OCI-LY7 (cell line): ENCODE results near the gene RNF212B. TPM values are rescaled to one million over a fixed set of nuclear protein-coding genes. Genes with fewer than 3 reads are reported as not detected.
"Not testable (repeated sequence)": the region's sequence is repeated elsewhere in the genome, so short reads cannot be mapped to it uniquely, and the experiment has no call there.

Experiments
- BruUV-seq: library from RNA; stranded (reverse); fragments of 400-500 nt; replicated peaks from 2 replicates; lab custom pipeline; 2021; lab: Mats Ljungman, UMichigan
- CTCF ChIA-PET: fragments of 300-600 bp; sonication (Branson Sonifier 250); formaldehyde crosslinking; loops from one replicate; lab custom pipeline; 2022; ENCODE audit warnings: antibody characterized with exemption; ENCODE audit not compliant: unreplicated experiment; lab: Charles Lee
- POLR2A ChIA-PET: fragments of 300-600 bp; sonication (Branson Sonifier 250); formaldehyde crosslinking; loops from one replicate; lab custom pipeline; 2022; ENCODE audit warnings: antibody characterized with exemption; lab: Charles Lee
- DNase-seq: peaks from one replicate; pipeline ENCODE4 v3.0.0-alpha.2; 2015; ENCODE audit warnings: low spot score
- H2AFZ ChIP-seq: fragments of 200-600 bp; sonication (generic), shearing (Covaris generic); 2 replicates; pipeline ENCODE4 v1.6.1; 2014; ENCODE audit warnings: mild to moderate bottlenecking, antibody characterized with exemption, low read length, moderate library complexity
- H3K27ac ChIP-seq: fragments of 200-600 bp; sonication (generic); 2 replicates; pipeline ENCODE4 v1.5.1; 2014; ENCODE audit warnings: mixed run types, low read depth, mild to moderate bottlenecking, moderate library complexity, low read length, inconsistent platforms; ENCODE audit not compliant: poor library complexity, severe bottlenecking
- H3K36me3 ChIP-seq: fragments of 200-600 bp; sonication (generic); 2 replicates; pipeline ENCODE4 v1.6.1; 2014; ENCODE audit warnings: mild to moderate bottlenecking, antibody characterized with exemption, low read length, moderate library complexity, mixed read lengths; ENCODE audit not compliant: insufficient read depth
- H3K4me1 ChIP-seq: fragments of 200-600 bp; sonication (generic); 2 replicates; pipeline ENCODE4 v1.5.1; 2014; ENCODE audit warnings: mild to moderate bottlenecking, low read length; ENCODE audit not compliant: insufficient read depth, poor library complexity, severe bottlenecking
- H3K4me2 ChIP-seq: fragments of 200-600 bp; sonication (generic); 2 replicates; pipeline ENCODE4 v1.6.1; 2014; ENCODE audit warnings: mild to moderate bottlenecking, low read length
- H3K4me3 ChIP-seq: fragments of 200-600 bp; sonication (generic); 2 replicates; pipeline ENCODE4 v1.5.1; 2014; ENCODE audit warnings: mild to moderate bottlenecking, low read depth, low read length; ENCODE audit not compliant: poor library complexity, severe bottlenecking
- H3K79me2 ChIP-seq: fragments of 200-600 bp; sonication (generic); 2 replicates; pipeline ENCODE4 v1.6.1; 2016; ENCODE audit warnings: low read depth, mild to moderate bottlenecking, low read length, moderate library complexity, mixed read lengths; ENCODE audit not compliant: insufficient read depth
- H3K9me2 ChIP-seq: fragments of 200-600 bp; sonication (generic); 2 replicates; pipeline ENCODE4 v1.6.1; 2016; ENCODE audit warnings: mild to moderate bottlenecking, low read length, mixed read lengths; ENCODE audit not compliant: insufficient read depth
- H3K9me3 ChIP-seq: fragments of 200-600 bp; sonication (generic); 2 replicates; pipeline ENCODE4 v1.6.1; 2014; ENCODE audit warnings: mild to moderate bottlenecking, mixed run types, low read length, mixed read lengths
- H4K20me1 ChIP-seq: fragments of 200-600 bp; sonication (generic); 2 replicates; pipeline ENCODE4 v1.6.1; 2014; ENCODE audit warnings: mild to moderate bottlenecking, antibody characterized with exemption, low read length, moderate library complexity, mixed read lengths; ENCODE audit not compliant: insufficient read depth
- CTCF ChIP-seq: fragments of 200-600 bp; sonication (generic); conservative IDR thresholded peaks from 2 replicates; pipeline ENCODE4 v1.5.1; 2014; ENCODE audit warnings: mild to moderate bottlenecking, antibody characterized with exemption, low read length, moderate library complexity, mixed read lengths
- EZH2phosphoT487 ChIP-seq: fragments of 200-600 bp; sonication (generic); IDR thresholded peaks from 2 replicates; pipeline ENCODE4 v1.6.1; 2018; ENCODE audit warnings: low read depth, borderline replicate concordance, mild to moderate bottlenecking, mixed run types, antibody characterized with exemption, low read length, moderate library complexity, mixed read lengths
- intact Hi-C: fragments of 100-400 bp; cut with micrococcal nuclease; formaldehyde crosslinking; loops from one replicate; pipeline ENCODE4 v1.10.0; 2022; ENCODE audit not compliant: unreplicated experiment
- total RNA-seq, 2 experiments: library from RNA; depleted of rRNA in 1 of 2; stranded (reverse); fragments of >200 nt in 1 of 2; shearing (Covaris generic) in 1 of 2; gene quantifications; 2 replicates each; pipeline ENCODE4 v1.2.3, GENCODE V29; 2014 to 2022

RNF212B gene
- total RNA-seq, 2 experiments from 2014 or later: not detected

GRCh38 chr14:23252420-23253333, 14.9 kb downstream of the RNF212B start:
- no peak for TF ChIP-seq CTCF
- TF ChIP-seq EZH2phosphoT487: no peak
- Histone ChIP-seq H3K4me1 (no peaks in the 10 kb centered on the region), H3K36me3 (no peaks in the 10 kb centered on the region), H3K4me3 (no peak overlapping the region), H3K9me3 (no peaks in the 10 kb centered on the region), H3K79me2 (no peaks in the 10 kb centered on the region), H3K9me2 (no peaks in the 10 kb centered on the region), H3K4me2 (no peak overlapping the region), H4K20me1 (no peaks in the 10 kb centered on the region), H3K27ac (no peak overlapping the region), H2AFZ (no peak overlapping the region)
- intact Hi-C loops: no loop called here
- no peak for DNase-seq
- ChIA-PET POLR2A (no interaction called here), CTCF (no interaction called here)
- BruUV-seq: no TSS peak

- BruUV-seq: no TSS peak
- no peak overlapping the region for H3K4me2 ChIP-seq
- no peak overlapping the region for H3K4me3 ChIP-seq
- H3K4me1 ChIP-seq: no peaks in the 10 kb centered on the region
- intact Hi-C loops: no loop called here
- POLR2A ChIA-PET: interaction anchor here (0.7 to 1.2 kb wide), 3 partner anchors 9 to 138 kb away, joined by 3 to 7 read pairs (median 4); no protein-coding TSS in a partner anchor
- no peaks in the 10 kb centered on the region for H3K36me3 ChIP-seq
- H4K20me1 ChIP-seq: no peaks in the 10 kb centered on the region
- no peak for DNase-seq
- no peaks in the 10 kb centered on the region for H3K9me2 ChIP-seq
- H3K27ac ChIP-seq: no peak overlapping the region
- H3K79me2 ChIP-seq: no peaks in the 10 kb centered on the region
- no peaks in the 10 kb centered on the region for H3K9me3 ChIP-seq
- TF ChIP-seq EZH2phosphoT487: no peak
- no peak for TF ChIP-seq CTCF
- no peak overlapping the region for H2AFZ ChIP-seq
- CTCF ChIA-PET: no interaction called here
These were observed 20.5 kb downstream of the RNF212B start for GRCh38 chr14:23258256-23258655.

GRCh38 chr14:23259426-23259825, 21.7 kb downstream of the RNF212B start:
- no peak overlapping the region for H2AFZ ChIP-seq
- intact Hi-C loops: no loop called here
- ChIA-PET CTCF (no interaction called here), POLR2A (interaction anchor here (0.7 kb wide), 1 partner anchor 197 kb away, joined by 4 read pairs; no protein-coding TSS in a partner anchor)
- no peaks in the 10 kb centered on the region for H3K9me3 ChIP-seq
- H3K36me3 ChIP-seq: no peaks in the 10 kb centered on the region
- no peak overlapping the region for H3K4me2 ChIP-seq
- TF ChIP-seq CTCF: no peak
- TF ChIP-seq EZH2phosphoT487: no peak
- DNase-seq: no peak
- no peaks in the 10 kb centered on the region for H4K20me1 ChIP-seq
- H3K4me3 ChIP-seq: no peak overlapping the region
- no TSS peak for BruUV-seq
- no peaks in the 10 kb centered on the region for H3K9me2 ChIP-seq
- H3K4me1 ChIP-seq: no peaks in the 10 kb centered on the region
- no peak overlapping the region for H3K27ac ChIP-seq
- no peaks in the 10 kb centered on the region for H3K79me2 ChIP-seq

GRCh38 chr14:23260849-23261248, 23.1 kb downstream of the RNF212B start:
- DNase-seq, BruUV-seq, intact Hi-C loops: not testable (repeated sequence)

More at GRCh38 chr14:23260849-23261248, 23.1 kb downstream of the RNF212B start:
- H4K20me1 ChIP-seq, CTCF ChIA-PET, H3K9me2 ChIP-seq, H2AFZ ChIP-seq, H3K79me2 ChIP-seq, H3K9me3 ChIP-seq, H3K4me1 ChIP-seq, H3K4me2 ChIP-seq, H3K4me3 ChIP-seq, H3K36me3 ChIP-seq, H3K27ac ChIP-seq: not testable (repeated sequence)
- POLR2A ChIA-PET: interaction anchor here (0.6 kb wide), 1 partner anchor 573 kb away, joined by 3 read pairs; no protein-coding TSS in a partner anchor
